HepG2 (cell line): ENCODE measurements around the gene PAPPA.

Source experiments
- BATF2 ChIP-seq: sonication (generic); formaldehyde crosslinking; IDR thresholded peaks from 2 replicates; pipeline ENCODE4 v1.8.0; 2022; ENCODE audit warnings: mild to moderate bottlenecking, missing genetic modification reagents, moderate library complexity
- CEBPB ChIP-seq: IDR thresholded peaks from 2 replicates; pipeline ENCODE4 v1.6.1; 2011; ENCODE audit warnings: low read depth, low read length, improper control_type of control experiment, borderline replicate concordance
- CTCF ChIP-seq: sonication (generic); formaldehyde crosslinking; IDR thresholded peaks from 2 replicates; pipeline ENCODE4 v1.5.0; 2020; ENCODE audit warnings: mild to moderate bottlenecking, missing genetic modification reagents, moderate library complexity
- FOXA1 ChIP-seq, 2 experiments: fragments of 450-650 bp in 1 of 2; sonication (generic) in 1 of 2; formaldehyde crosslinking in 1 of 2; IDR thresholded peaks; 2 replicates each; pipeline versions ENCODE4 v1.4.0 to v1.6.1; 2016 to 2020; ENCODE audit warnings: missing genetic modification reagents in 1 of 2
- HHEX ChIP-seq: IDR thresholded peaks from 2 replicates; pipeline ENCODE4 v1.6.1; 2016; ENCODE audit warnings: control low read depth
- JUND ChIP-seq: sonication (generic); formaldehyde crosslinking; IDR thresholded peaks from 2 replicates; pipeline ENCODE4 v1.8.0; 2022; ENCODE audit warnings: mild to moderate bottlenecking, missing genetic modification reagents
- KDM1A ChIP-seq: IDR thresholded peaks from 2 replicates; pipeline ENCODE4 v1.6.1; 2016; ENCODE audit warnings: missing compliant biosample characterization
- POLR2A ChIP-seq, 2 experiments: IDR thresholded peaks; 2 replicates each; pipeline ENCODE4 v1.6.1; 2011; ENCODE audit warnings: low read depth in 2 of 2, low read length in 2 of 2, mild to moderate bottlenecking in 1 of 2, moderate library complexity in 1 of 2; ENCODE audit not compliant: insufficient read depth in 1 of 2
- TF ChIP-seq, protein P1 (sequence below): sonication (generic); formaldehyde crosslinking; IDR thresholded peaks from 2 replicates; pipeline ENCODE4 v1.4.0; 2020; ENCODE audit warnings: missing genetic modification reagents, mild to moderate bottlenecking, borderline replicate concordance

GRCh38 chr9:116391306-116391900 is 237.8 kb downstream of the PAPPA start:
- TF ChIP-seq, protein P1, sequence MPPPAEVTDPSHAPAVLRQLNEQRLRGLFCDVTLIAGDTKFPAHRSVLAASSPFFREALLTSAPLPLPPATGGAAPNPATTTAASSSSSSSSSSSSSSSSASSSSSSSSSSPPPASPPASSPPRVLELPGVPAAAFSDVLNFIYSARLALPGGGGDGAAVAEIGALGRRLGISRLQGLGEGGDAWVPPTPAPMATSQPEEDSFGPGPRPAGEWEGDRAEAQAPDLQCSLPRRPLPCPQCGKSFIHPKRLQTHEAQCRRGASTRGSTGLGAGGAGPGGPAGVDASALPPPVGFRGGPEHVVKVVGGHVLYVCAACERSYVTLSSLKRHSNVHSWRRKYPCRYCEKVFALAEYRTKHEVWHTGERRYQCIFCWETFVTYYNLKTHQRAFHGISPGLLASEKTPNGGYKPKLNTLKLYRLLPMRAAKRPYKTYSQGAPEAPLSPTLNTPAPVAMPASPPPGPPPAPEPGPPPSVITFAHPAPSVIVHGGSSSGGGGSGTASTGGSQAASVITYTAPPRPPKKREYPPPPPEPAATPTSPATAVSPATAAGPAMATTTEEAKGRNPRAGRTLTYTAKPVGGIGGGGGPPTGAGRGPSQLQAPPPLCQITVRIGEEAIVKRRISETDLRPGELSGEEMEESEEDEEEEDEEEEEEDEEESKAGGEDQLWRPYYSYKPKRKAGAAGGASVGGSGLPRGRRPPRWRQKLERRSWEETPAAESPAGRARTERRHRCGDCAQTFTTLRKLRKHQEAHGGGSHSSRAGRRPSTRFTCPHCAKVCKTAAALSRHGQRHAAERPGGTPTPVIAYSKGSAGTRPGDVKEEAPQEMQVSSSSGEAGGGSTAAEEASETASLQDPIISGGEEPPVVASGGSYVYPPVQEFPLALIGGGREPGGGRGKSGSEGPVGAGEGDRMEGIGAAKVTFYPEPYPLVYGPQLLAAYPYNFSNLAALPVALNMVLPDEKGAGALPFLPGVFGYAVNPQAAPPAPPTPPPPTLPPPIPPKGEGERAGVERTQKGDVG (CRISPR knock-in tag), result no peak
- TF ChIP-seq JUND (no peak), POLR2A (IDR thresholded peaks at IDR 0.05; ENCODE audit: insufficient read depth in 1 of 2, low read depth in 2 of 2, low read length in 2 of 2) (no peak), FOXA1 (IDR thresholded peaks at IDR 0.05) (no peak), FOXA1 (CRISPR knock-in tag; IDR thresholded peaks at IDR 0.05) (no peak), BATF2 (CRISPR knock-in tag) (no peak), CEBPB (no peak), HHEX (CRISPR knock-in tag) (no peak), CTCF (no peak), KDM1A (CRISPR knock-in tag) (no peak)
